T-cell (primary cell): ENCODE data around the gene PARP14. TPM values are rescaled to one million over a fixed set of nuclear protein-coding genes. Genes with fewer than 3 reads are reported as not detected.

Source experiments
- ATAC-seq, 4 experiments: fragments of 200-7000 bp in 3 of 4; fragments of 150-1000 bp in 1 of 4; cut with Tn5 transposase; replicated peaks in 1 of 4; 1 replicate in 3 of 4; 2 replicates in 1 of 4; pipeline ENCODE4 v1.10.0; 2021; ENCODE audit warnings: moderate library complexity in 3 of 4, mild to moderate bottlenecking in 2 of 4, moderate number of reproducible peaks in 1 of 4
- CTCF ChIA-PET, 2 donors: fragments of 300-600 bp; sonication (Branson Sonifier 250); formaldehyde crosslinking; loops; one replicate each; lab custom pipeline; 2022; ENCODE audit warnings: antibody characterized with exemption in 2 of 2; lab: Charles Lee
- POLR2A ChIA-PET, 2 donors: fragments of 300-600 bp; sonication (Branson Sonifier 250); formaldehyde crosslinking; loops; one replicate each; lab custom pipeline; 2022; ENCODE audit warnings: antibody characterized with exemption in 2 of 2; lab: Charles Lee
- DNase-seq, 35 experiments: peaks; one replicate each; pipeline versions ENCODE4 v3.0.0 to v3.0.0-alpha.2; 2013 to 2023
- H3K27ac ChIP-seq: one replicate; pipeline ENCODE4 v1.5.1; 2013; ENCODE audit warnings: low read length
- H3K27me3 ChIP-seq, 2 experiments: replicated peaks in 1 of 2; 1 replicate in 1 of 2; 2 replicates in 1 of 2; pipeline versions ENCODE4 v1.6.1 to v1.7.0; 2013; ENCODE audit warnings: low read length in 1 of 2, mixed read lengths in 1 of 2; ENCODE audit not compliant: control insufficient read depth in 2 of 2, insufficient read depth in 2 of 2; ENCODE audit errors: extremely low read depth in 1 of 2
- H3K36me3 ChIP-seq, 2 donors: 1 replicate in 1 of 2; 2 replicates in 1 of 2; pipeline versions ENCODE4 v1.6.1 to v1.7.0; 2013; ENCODE audit warnings: low read length in 1 of 2; ENCODE audit not compliant: control insufficient read depth in 2 of 2, insufficient read depth in 1 of 2; ENCODE audit errors: extremely low read depth in 1 of 2
- H3K4me1 ChIP-seq, 2 experiments: 1 replicate in 1 of 2; 2 replicates in 1 of 2; pipeline versions ENCODE4 v1.6.1 to v1.7.0; 2013; ENCODE audit warnings: low read length in 2 of 2, mixed read lengths in 1 of 2; ENCODE audit not compliant: insufficient read depth in 2 of 2, control insufficient read depth in 1 of 2; ENCODE audit errors: extremely low read depth in 1 of 2
- H3K4me3 ChIP-seq, 2 donors: 1 replicate in 1 of 2; 2 replicates in 1 of 2; pipeline versions ENCODE4 v1.5.1 to v1.7.0; 2013; ENCODE audit warnings: mild to moderate bottlenecking in 2 of 2, low read length in 1 of 2, moderate library complexity in 1 of 2; ENCODE audit not compliant: control insufficient read depth in 1 of 2; ENCODE audit errors: extremely low read depth in 1 of 2
- H3K9me3 ChIP-seq: 2 replicates; pipeline ENCODE4 v1.7.0; 2013
- H3K27ac Mint-ChIP-seq, 2 donors: one replicate each; pipeline ENCODE4 v1.8.0; 2020 to 2021; ENCODE audit warnings: mild to moderate bottlenecking in 2 of 2, mixed read lengths in 2 of 2
- H3K27me3 Mint-ChIP-seq, 2 donors: one replicate each; pipeline ENCODE4 v1.8.0; 2021 to 2022; ENCODE audit warnings: mixed read lengths in 2 of 2
- H3K36me3 Mint-ChIP-seq: one replicate; pipeline ENCODE4 v1.8.0; 2021; ENCODE audit warnings: mixed read lengths
- H3K4me1 Mint-ChIP-seq, 3 donors: one replicate each; pipeline ENCODE4 v1.8.0; 2020 to 2022; ENCODE audit warnings: mixed read lengths in 3 of 3, mild to moderate bottlenecking in 1 of 3
- H3K4me3 Mint-ChIP-seq, 3 donors: one replicate each; pipeline ENCODE4 v1.8.0; 2020 to 2022; ENCODE audit warnings: mild to moderate bottlenecking in 3 of 3, mixed read lengths in 3 of 3, moderate library complexity in 3 of 3
- H3K9me3 Mint-ChIP-seq, 3 donors: one replicate each; pipeline ENCODE4 v1.8.0; 2020 to 2022; ENCODE audit warnings: mixed read lengths in 3 of 3
- WGBS: methylation state at CpG from one replicate; pipeline ENCODE4 v1.1.5; 2013; ENCODE audit warnings: missing lambda C conversion rate; ENCODE audit not compliant: insufficient coverage; 5-methylcytosine and 5-hydroxymethylcytosine counted together
- total RNA-seq, 35 experiments: library from RNA in 6 of 35; stranded (reverse) in 6 of 35; fragments of 120-200 nt in 1 of 35; gene quantifications; one replicate each; pipeline versions ENCODE4 v1.2.1 to v1.2.4 and lab custom pipeline; 2013 to 2026

PARP14 gene
- total RNA-seq, 5 donors from 2014 or later (not counting 1 experiment from before 2014, with no cell fraction given), result 46.9 to 70.2 (median 47.9) TPM

- H3K9me3 Mint-ChIP-seq, result no peaks in the 10 kb centered on the region
- no peak overlapping the region for H3K4me3 Mint-ChIP-seq
- Histone ChIP-seq H3K4me3 (no peak overlapping the region), H3K4me1 (peaks cover 0 to 7% of the 10 kb centered on the region in 2 experiments), H3K27me3 (no peaks in the 10 kb centered on the region), H3K36me3 (peaks cover 15 to 54% of the 10 kb centered on the region in 2 donors), H3K9me3 (no peaks in the 10 kb centered on the region), H3K27ac (no peak overlapping the region)
- no CpG with 5 or more reads among the region's 1 CpG for WGBS
- peaks cover 14 to 40% (median 20%) of the 10 kb centered on the region in 3 donors for H3K4me1 Mint-ChIP-seq
- no peaks in the 10 kb centered on the region for H3K27me3 Mint-ChIP-seq
- no peak for DNase-seq
- no peak for ATAC-seq
- ChIA-PET CTCF (interaction anchor here in 1 of 2 donors (0.9 kb wide), 1 partner anchor 12 kb away, joined by 3 read pairs; no protein-coding TSS in a partner anchor), POLR2A (no interaction called here)
- peaks cover 46% of the 10 kb centered on the region for H3K36me3 Mint-ChIP-seq
- peak overlapping the region in 1 of 2 donors; percentile 19 for H3K27ac Mint-ChIP-seq
Measured at GRCh38 chr3:122690096-122690495, 9.5 kb downstream of the PARP14 start.

DNA sequence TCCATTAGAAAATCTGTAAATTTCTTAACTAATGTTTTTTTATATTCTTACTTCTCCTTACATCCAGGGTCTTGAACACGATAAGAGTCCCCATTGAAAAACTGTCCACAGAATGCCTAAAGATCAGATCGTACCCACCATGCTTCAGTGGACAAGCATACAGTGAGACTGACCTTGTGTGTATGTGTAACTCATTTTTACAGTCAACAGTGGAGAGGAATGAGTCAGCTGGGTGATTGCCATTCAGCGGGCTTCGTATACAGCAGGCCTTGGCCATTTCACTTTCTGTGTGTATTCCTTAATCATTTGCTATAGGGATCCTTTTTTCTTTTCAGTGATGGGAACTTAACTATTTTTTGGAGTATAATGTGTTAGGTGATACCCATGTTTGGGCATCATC lies 10.6 kb downstream of the PARP14 start:
- no peaks in the 10 kb centered on the region for H3K9me3 Mint-ChIP-seq
- Histone ChIP-seq H3K27ac (no peak overlapping the region), H3K36me3 (peaks cover 15 to 65% of the 10 kb centered on the region in 2 donors), H3K9me3 (no peaks in the 10 kb centered on the region), H3K4me1 (peaks cover 0 to 7% of the 10 kb centered on the region in 2 experiments), H3K27me3 (no peaks in the 10 kb centered on the region), H3K4me3 (no peak overlapping the region)
- H3K36me3 Mint-ChIP-seq, result peaks cover 54% of the 10 kb centered on the region
- peak overlapping the region in 1 of 2 donors; percentile 27 for H3K27ac Mint-ChIP-seq
- no peaks in the 10 kb centered on the region for H3K27me3 Mint-ChIP-seq
- ChIA-PET POLR2A (no interaction called here), CTCF (interaction anchor here in 1 of 2 donors (0.6 kb wide), 1 partner anchor 276 kb away, joined by 3 read pairs; no protein-coding TSS in a partner anchor)
- no peak for DNase-seq
- no peak for ATAC-seq
- no peak overlapping the region for H3K4me3 Mint-ChIP-seq
- WGBS, result no CpG with 5 or more reads among the region's 4 CpGs
- peaks cover 14 to 43% (median 20%) of the 10 kb centered on the region in 3 donors for H3K4me1 Mint-ChIP-seq

DNA sequence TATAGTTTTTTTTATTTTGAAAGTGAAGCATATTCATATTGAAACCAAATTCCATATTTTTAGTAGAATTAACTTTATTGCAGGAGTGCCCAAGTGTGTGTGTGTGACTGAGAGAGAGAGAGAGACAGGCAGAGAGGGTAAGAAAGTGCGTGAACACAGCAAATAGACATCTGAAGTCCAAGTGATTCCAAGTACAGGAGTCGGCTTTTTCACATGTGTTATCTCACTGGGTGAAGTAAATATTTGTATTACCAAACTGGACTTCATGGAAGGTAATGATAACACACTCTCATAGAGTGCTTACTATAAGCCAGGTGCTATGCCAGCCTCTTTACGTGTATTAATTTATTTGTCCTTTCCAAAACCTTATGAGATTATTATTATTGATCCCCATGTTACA lies 12.0 kb downstream of the PARP14 start:
- Histone ChIP-seq H3K4me3 (no peak overlapping the region), H3K36me3 (peaks cover 22 to 78% of the 10 kb centered on the region in 2 donors), H3K4me1 (no peaks in the 10 kb centered on the region), H3K27ac (no peak overlapping the region), H3K9me3 (no peaks in the 10 kb centered on the region), H3K27me3 (no peaks in the 10 kb centered on the region)
- ChIA-PET POLR2A (no interaction called here), CTCF (interaction anchor here in 1 of 2 donors (0.5 kb wide), 1 partner anchor 268 kb away, joined by 3 read pairs; no protein-coding TSS in a partner anchor)
- Mint-ChIP-seq H3K4me1 (peaks cover 6 to 39% (median 16%) of the 10 kb centered on the region in 3 donors), H3K27ac (no peak overlapping the region), H3K9me3 (no peaks in the 10 kb centered on the region), H3K36me3 (peaks cover 66% of the 10 kb centered on the region), H3K4me3 (no peak overlapping the region), H3K27me3 (no peaks in the 10 kb centered on the region)
- ATAC-seq, result no peak
- no peak for DNase-seq
- no CpG with 5 or more reads among the region's 3 CpGs for WGBS

DNA sequence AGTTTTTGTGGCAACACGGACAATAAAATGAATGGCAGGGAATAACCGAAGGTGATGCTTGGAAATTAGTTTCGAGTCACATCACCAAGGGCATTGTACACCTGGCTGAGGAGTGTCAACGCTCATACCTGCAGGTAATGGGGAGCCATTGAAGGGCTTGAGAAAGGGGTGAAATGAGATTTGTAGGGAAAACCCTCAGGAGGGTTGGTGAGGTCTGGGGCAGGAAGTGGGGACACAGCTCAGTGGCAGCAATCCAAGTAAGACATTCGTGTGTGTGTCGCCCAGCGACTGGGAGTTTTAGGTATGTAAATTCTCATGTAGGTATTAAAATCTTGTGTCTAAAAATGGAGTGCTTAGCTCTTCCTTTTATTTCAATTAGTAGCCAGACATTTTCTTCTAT lies 14.3 kb downstream of the PARP14 start:
- peak in 1 of 35 experiments; percentile 5 for DNase-seq

GRCh38 chr3:122695927-122696561 lies 15.4 kb downstream of the PARP14 start:
- H3K4me1 ChIP-seq, result no peaks in the 10 kb centered on the region
- ChIA-PET CTCF (interaction anchor here (0.5 to 1.4 kb wide), 5 partner anchors 17 to 884 kb away, joined by 3 to 6 read pairs (median 4); no protein-coding TSS in a partner anchor), POLR2A (interaction anchor here (0.5 to 0.7 kb wide), 3 partner anchors 139 to 189 kb away, joined by 3 to 4 read pairs (median 3); no protein-coding TSS in a partner anchor)
- Mint-ChIP-seq H3K9me3 (no peaks in the 10 kb centered on the region), H3K4me3 (no peak overlapping the region), H3K27me3 (no peaks in the 10 kb centered on the region), H3K27ac (no peak overlapping the region), H3K36me3 (peaks cover 87% of the 10 kb centered on the region), H3K4me1 (peaks cover 5 to 39% (median 9%) of the 10 kb centered on the region in 3 donors)
- H3K36me3 ChIP-seq, result peaks cover 21 to 91% of the 10 kb centered on the region in 2 donors
- H3K9me3 ChIP-seq, result no peaks in the 10 kb centered on the region
- ATAC-seq (no peak), DNase-seq (no peak)
- H3K4me3 ChIP-seq, result no peak overlapping the region
- no peak overlapping the region for H3K27ac ChIP-seq
- no peaks in the 10 kb centered on the region for H3K27me3 ChIP-seq

More for the DNA sequence above, 14.3 kb downstream of the PARP14 start:
- 84% methylated on average over 2 of the region's 7 CpGs for WGBS
- H3K4me3 Mint-ChIP-seq, result no peak overlapping the region
- H3K27ac Mint-ChIP-seq, result no peak overlapping the region
- no peaks in the 10 kb centered on the region for H3K27me3 Mint-ChIP-seq
- CTCF ChIA-PET, result interaction anchor here (0.6 to 1.2 kb wide), 6 partner anchors 15 to 188 kb away, joined by 3 to 6 read pairs (median 3); no protein-coding TSS in a partner anchor
- H3K9me3 ChIP-seq, result no peaks in the 10 kb centered on the region
- ATAC-seq, result no peak
- peaks cover 22 to 89% of the 10 kb centered on the region in 2 donors for H3K36me3 ChIP-seq
- H3K4me3 ChIP-seq, result no peak overlapping the region
- H3K27me3 ChIP-seq, result no peaks in the 10 kb centered on the region
- POLR2A ChIA-PET, result interaction anchor here (0.6 to 0.7 kb wide), 2 partner anchors 22 to 172 kb away, joined by 3 to 7 read pairs; no protein-coding TSS in a partner anchor
- H3K27ac ChIP-seq, result no peak overlapping the region
- peaks cover 79% of the 10 kb centered on the region for H3K36me3 Mint-ChIP-seq
- no peaks in the 10 kb centered on the region for H3K4me1 ChIP-seq
- H3K9me3 Mint-ChIP-seq, result no peaks in the 10 kb centered on the region
- peaks cover 5 to 36% (median 9%) of the 10 kb centered on the region in 3 donors for H3K4me1 Mint-ChIP-seq

GRCh38 chr3:122697952-122698620 lies 17.4 kb downstream of the PARP14 start:
- Histone ChIP-seq H3K4me3 (no peak overlapping the region), H3K27ac (no peak overlapping the region), H3K27me3 (no peaks in the 10 kb centered on the region), H3K4me1 (no peaks in the 10 kb centered on the region), H3K36me3 (peaks cover 18 to 89% of the 10 kb centered on the region in 2 donors), H3K9me3 (no peaks in the 10 kb centered on the region)
- DNase-seq (peak in 1 of 35 experiments; percentile 8), ATAC-seq (no peak)
- peak overlapping the region in 1 of 2 donors; percentile 1 for H3K27ac Mint-ChIP-seq
- peaks cover 83% of the 10 kb centered on the region for H3K36me3 Mint-ChIP-seq
- ChIA-PET CTCF (interaction anchor here in 1 of 2 donors (0.5 to 1.0 kb wide), 3 partner anchors 19 to 1151 kb away, joined by 3 to 6 read pairs (median 4); no protein-coding TSS in a partner anchor), POLR2A (no interaction called here)
- no peaks in the 10 kb centered on the region for H3K27me3 Mint-ChIP-seq
- no peaks in the 10 kb centered on the region for H3K9me3 Mint-ChIP-seq
- peaks cover 10 to 41% (median 11%) of the 10 kb centered on the region in 3 donors for H3K4me1 Mint-ChIP-seq
- no peak overlapping the region for H3K4me3 Mint-ChIP-seq
- WGBS, result no CpG with 5 or more reads among the region's 2 CpGs
